A549 (cell line): ENCODE data around the gene CTCF. TPM values are rescaled to one million over a fixed set of nuclear protein-coding genes. Genes with fewer than 3 reads are reported as not detected.

Experiments used
- ATAC-seq, 2 experiments: fragments of 200-7000 bp in 1 of 2; fragments of >200 bp in 1 of 2; cut with Nextera tagmentation in 1 of 2; cut with Tn5 transposase in 1 of 2; 3 replicates each; pipeline versions ENCODE4 v1.8.0 to v1.9.1; 2018 to 2020; ENCODE audit warnings: mild to moderate bottlenecking in 1 of 2, moderate library complexity in 1 of 2
- CTCF ChIA-PET: fragments of 300-600 bp; sonication (Branson Sonifier 250); formaldehyde crosslinking; extraction: SDS; loops from one replicate; lab custom pipeline; 2021; ENCODE audit warnings: antibody characterized with exemption, inconsistent platforms; lab: Yijun Ruan, JAX
- POLR2A ChIA-PET: fragments of 350-600 bp; formaldehyde crosslinking; extraction: SDS; loops from one replicate; lab custom pipeline; 2021; ENCODE audit warnings: antibody characterized with exemption, inconsistent platforms; lab: Yijun Ruan, JAX
- DNase-seq, 2 experiments: peaks; one replicate each; pipeline versions ENCODE4 v3.0.0 to v3.0.0-alpha.2; 2011 to 2016; ENCODE audit warnings: low read depth in 1 of 2, low spot score in 1 of 2
- FAIRE-seq: peaks from 2 replicates; lab custom pipeline; 2011; peaks lifted over from hg19 to GRCh38; lab: Jason Lieb, UNC
- H3K27ac ChIP-seq, 2 experiments: fragments of >200 bp; sonication (Bioruptor Twin); formaldehyde crosslinking; 3 replicates each; pipeline ENCODE4 v1.5.1; 2016 to 2017
- H3K4me1 ChIP-seq: fragments of >200 bp; sonication (Bioruptor Twin); formaldehyde crosslinking; 3 replicates; pipeline ENCODE4 v1.6.1; 2016
- H3K4me2 ChIP-seq: fragments of >200 bp; sonication (Bioruptor Twin); formaldehyde crosslinking; 3 replicates; pipeline ENCODE4 v1.6.1; 2016
- H3K4me3 ChIP-seq: fragments of >200 bp; sonication (Bioruptor Twin); formaldehyde crosslinking; 3 replicates; pipeline ENCODE4 v1.5.1; 2016
- H3K9me3 ChIP-seq: fragments of >200 bp; sonication (Bioruptor Twin); formaldehyde crosslinking; 3 replicates; pipeline ENCODE4 v1.6.1; 2016
- CBX2 ChIP-seq: fragments of 200-600 bp; sonication (generic); IDR thresholded peaks from 2 replicates; pipeline ENCODE4 v1.6.1; 2016; ENCODE audit warnings: low read depth, mild to moderate bottlenecking, borderline replicate concordance
- CEBPB ChIP-seq, 2 experiments: fragments of >200 bp in 1 of 2; sonication (Bioruptor Twin) in 1 of 2; formaldehyde crosslinking in 1 of 2; IDR thresholded peaks; 2 replicates each; pipeline ENCODE4 v1.6.1; 2012 to 2016
- CHD2 ChIP-seq: fragments of 150-350 bp; IDR thresholded peaks from 2 replicates; pipeline ENCODE4 v1.6.1; 2014; ENCODE audit warnings: low read length; ENCODE audit not compliant: partially characterized antibody
- CHD4 ChIP-seq: fragments of 200-600 bp; sonication (generic); IDR thresholded peaks from 2 replicates; pipeline ENCODE4 v1.6.1; 2016; ENCODE audit warnings: antibody characterized with exemption, mild to moderate bottlenecking, borderline replicate concordance
- EHMT2 ChIP-seq: fragments of 200-600 bp; sonication (generic); IDR thresholded peaks from 2 replicates; pipeline ENCODE4 v1.6.1; 2016; ENCODE audit warnings: antibody characterized with exemption, low read depth, mild to moderate bottlenecking, moderate library complexity
- ESRRA ChIP-seq: fragments of 150-350 bp; IDR thresholded peaks from 2 replicates; pipeline ENCODE4 v1.6.1; 2014; ENCODE audit warnings: mild to moderate bottlenecking, low read length, borderline replicate concordance
- FOSB ChIP-seq: fragments of 250-450 bp; sonication (Bioruptor Pico); IDR thresholded peaks from 2 replicates; pipeline ENCODE4 v1.5.0; 2020; ENCODE audit warnings: mild to moderate bottlenecking, moderate library complexity
- HEYL ChIP-seq: fragments of 250-450 bp; sonication (Bioruptor Pico); IDR thresholded peaks from 2 replicates; pipeline ENCODE4 v1.8.0; 2021; ENCODE audit warnings: mild to moderate bottlenecking, moderate library complexity
- JUN ChIP-seq, 2 experiments: fragments of >200 bp; sonication (Bioruptor Twin); formaldehyde crosslinking; IDR thresholded peaks; 2 replicates in 1 of 2; 3 replicates in 1 of 2; pipeline ENCODE4 v1.6.1; 2016 to 2017
- MAZ ChIP-seq: fragments of 150-350 bp; IDR thresholded peaks from 2 replicates; pipeline ENCODE4 v1.6.1; 2014; ENCODE audit warnings: antibody characterized with exemption, low read depth, low read length, borderline replicate concordance
- NFE2L2 ChIP-seq: fragments of 150-350 bp; conservative IDR thresholded peaks from 2 replicates; pipeline ENCODE4 v1.6.1; 2014; ENCODE audit warnings: low read length
- PHF8 ChIP-seq: fragments of 200-600 bp; sonication (generic); IDR thresholded peaks from 2 replicates; pipeline ENCODE4 v1.6.1; 2016; ENCODE audit warnings: low read depth, mild to moderate bottlenecking, antibody characterized with exemption, moderate library complexity, borderline replicate concordance
- RAD21 ChIP-seq, 2 experiments: fragments of >200 bp in 1 of 2; sonication (Bioruptor Twin) in 1 of 2; formaldehyde crosslinking in 1 of 2; IDR thresholded peaks in 1 of 2; conservative IDR thresholded peaks in 1 of 2; 2 replicates in 1 of 2; 3 replicates in 1 of 2; pipeline ENCODE4 v1.6.1; 2012 to 2018; ENCODE audit warnings: inconsistent platforms in 1 of 2
- RCOR1 ChIP-seq: fragments of 150-350 bp; IDR thresholded peaks from 2 replicates; pipeline ENCODE4 v1.6.1; 2014; ENCODE audit warnings: antibody characterized with exemption, low read length, low read depth
- RFX5 ChIP-seq: fragments of 450-650 bp; IDR thresholded peaks from 2 replicates; pipeline ENCODE4 v1.7.1; 2014; ENCODE audit warnings: antibody characterized with exemption, mild to moderate bottlenecking, moderate library complexity
- RNF2 ChIP-seq: fragments of 200-600 bp; sonication (generic); IDR thresholded peaks from 2 replicates; pipeline ENCODE4 v1.6.1; 2016; ENCODE audit warnings: low read depth, mild to moderate bottlenecking, antibody characterized with exemption, moderate library complexity, borderline replicate concordance
- SREBF2 ChIP-seq: fragments of 450-650 bp; IDR thresholded peaks from 2 replicates; pipeline ENCODE4 v1.6.1; 2014; ENCODE audit warnings: mild to moderate bottlenecking, moderate library complexity
- TFCP2L1 ChIP-seq: fragments of 250-450 bp; sonication (Bioruptor Pico); IDR thresholded peaks from 2 replicates; pipeline ENCODE4 v1.5.0; 2021; ENCODE audit warnings: mild to moderate bottlenecking
- USF2 ChIP-seq: fragments of 450-650 bp; IDR thresholded peaks from 2 replicates; pipeline ENCODE4 v1.6.1; 2014; ENCODE audit warnings: antibody characterized with exemption
- ZC3H11A ChIP-seq: fragments of 450-650 bp; IDR thresholded peaks from 2 replicates; pipeline ENCODE4 v1.6.1; 2014; ENCODE audit warnings: antibody characterized with exemption, mild to moderate bottlenecking
- ZNF302 ChIP-seq: fragments of 250-450 bp; sonication (Bioruptor Pico); IDR thresholded peaks from 2 replicates; pipeline ENCODE4 v1.9.0; 2021; ENCODE audit warnings: inconsistent platforms, mild to moderate bottlenecking, moderate library complexity
- WGBS: methylation state at CpG from one replicate; pipeline ENCODE4 v1.1.6; 2017; ENCODE audit errors: missing lambda C conversion rate; 5-methylcytosine and 5-hydroxymethylcytosine counted together
- polyA plus RNA-seq, 4 experiments: library from polyadenylated mRNA; depleted of rRNA in 3 of 4; stranded (reverse); fragments of >200 nt; fragmentation: RNase III in 1 of 4; extraction: RNeasy Plus Mini Kit Qiagen cat#74134 plus additional on column Dnase treatment in 1 of 4; gene quantifications; 2 replicates in 3 of 4; 3 replicates in 1 of 4; pipeline ENCODE4 v1.2.3, GENCODE V29; 2011 to 2017
- TF ChIP-seq, protein P1 (sequence below): IDR thresholded peaks from 2 replicates; pipeline ENCODE4 v1.6.1; 2012; ENCODE audit warnings: low read depth, borderline replicate concordance
- TF ChIP-seq, protein P2 (sequence below): fragments of >200 bp; sonication (Bioruptor Twin); formaldehyde crosslinking; IDR thresholded peaks from 2 replicates; pipeline ENCODE4 v1.6.1; 2016
- TF ChIP-seq, protein P3 (sequence below): fragments of 150-350 bp; IDR thresholded peaks from 2 replicates; pipeline ENCODE4 v1.6.1; 2014; ENCODE audit warnings: low read depth, mild to moderate bottlenecking, low read length

CTCF gene
- polyA plus RNA-seq, 2 of the 4 experiments (the other 2 are of a cell fraction): 42.5 to 58.4 TPM

GRCh38 chr16:67606632-67607031 lies 44.3 kb downstream of the CTCF start (continued):
- TF ChIP-seq HEYL: no peak
- TF ChIP-seq CBX2: no peak
- TF ChIP-seq NFE2L2: no peak
- TF ChIP-seq FOSB (CRISPR knock-in tag): no peak
- no peak for TF ChIP-seq MAZ
- TF ChIP-seq USF2: no peak
- TF ChIP-seq, protein P1, sequence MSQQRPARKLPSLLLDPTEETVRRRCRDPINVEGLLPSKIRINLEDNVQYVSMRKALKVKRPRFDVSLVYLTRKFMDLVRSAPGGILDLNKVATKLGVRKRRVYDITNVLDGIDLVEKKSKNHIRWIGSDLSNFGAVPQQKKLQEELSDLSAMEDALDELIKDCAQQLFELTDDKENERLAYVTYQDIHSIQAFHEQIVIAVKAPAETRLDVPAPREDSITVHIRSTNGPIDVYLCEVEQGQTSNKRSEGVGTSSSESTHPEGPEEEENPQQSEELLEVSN: no peak
- no peak for TF ChIP-seq RNF2
- TF ChIP-seq SREBF2: no peak

GRCh38 chr16:67608364-67608763 lies 46.0 kb downstream of the CTCF start:
- WGBS: 89% methylated on average over 3 of the region's 3 CpGs
- H3K27ac ChIP-seq: no peak overlapping the region
- TF ChIP-seq CHD4 (no peak), ZC3H11A (no peak), CHD2 (no peak), RNF2 (no peak), RCOR1 (no peak)

GRCh38 chr16:67613808-67614207 lies 51.5 kb downstream of the CTCF start:
- WGBS: 91% methylated on average over 10 of the region's 10 CpGs
- H3K4me1 ChIP-seq: no peaks in the 10 kb centered on the region
- ChIA-PET POLR2A (no interaction called here), CTCF (interaction anchor here (0.8 to 4.0 kb wide), 6 partner anchors 13 to 93 kb away, joined by 3 to 14 read pairs (median 6); partner anchors contain the start of gene CTCF)
- ATAC-seq (peak in 1 of 2 experiments; percentile 56; a peak in 3 of 6 replicates), FAIRE-seq (no peak), DNase-seq (peak in 1 of 2 experiments; percentile 46)
- H3K4me3 ChIP-seq: no peak overlapping the region
- TF ChIP-seq PHF8: no peak
- no peak for TF ChIP-seq CEBPB (IDR thresholded peaks at IDR 0.05)
- no peak overlapping the region for H3K4me2 ChIP-seq
- no peaks in the 10 kb centered on the region for H3K9me3 ChIP-seq
- no peak overlapping the region for H3K27ac ChIP-seq

More at GRCh38 chr16:67608364-67608763, 46.0 kb downstream of the CTCF start:
- Histone ChIP-seq H3K4me3 (no peak overlapping the region), H3K4me2 (no peak overlapping the region), H3K4me1 (no peaks in the 10 kb centered on the region), H3K9me3 (no peaks in the 10 kb centered on the region)
- FAIRE-seq (no peak), DNase-seq (no peak), ATAC-seq (no peak)
- ChIA-PET POLR2A (no interaction called here), CTCF (interaction anchor here (1.4 kb wide), 1 partner anchor 10 kb away, joined by 5 read pairs; no protein-coding TSS in a partner anchor)

DNA sequence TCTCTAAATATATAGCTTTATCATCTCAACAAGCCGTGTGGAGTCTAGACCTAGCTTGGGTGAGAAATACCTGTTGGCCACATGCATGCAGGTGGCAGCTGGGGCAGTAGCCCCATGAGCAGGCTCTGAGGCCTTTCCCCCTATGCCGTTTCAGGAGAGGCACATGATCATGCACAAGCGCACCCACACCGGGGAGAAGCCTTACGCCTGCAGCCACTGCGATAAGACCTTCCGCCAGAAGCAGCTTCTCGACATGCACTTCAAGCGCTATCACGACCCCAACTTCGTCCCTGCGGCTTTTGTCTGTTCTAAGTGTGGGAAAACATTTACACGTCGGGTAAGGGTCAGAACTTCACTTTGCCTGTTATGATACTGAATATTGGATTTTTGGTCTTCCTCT lies 65.9 kb downstream of the CTCF start:
- CTCF ChIA-PET: interaction anchor here (0.8 to 1.5 kb wide), 2 partner anchors 65 to 132 kb away, joined by 3 to 6 read pairs; no protein-coding TSS in a partner anchor
- WGBS: 95% methylated on average over 14 of the region's 14 CpGs
- POLR2A ChIA-PET: no interaction called here
- TF ChIP-seq RCOR1 (no peak), RAD21 (conservative IDR thresholded peaks at IDR 0.05 in 1 of 2, IDR thresholded peaks at IDR 0.05 in 1 of 2) (no peak), JUN (IDR thresholded peaks at IDR 0.05) (no peak), MAZ (no peak), EHMT2 (no peak), PHF8 (no peak), RFX5 (no peak), ESRRA (no peak), TFCP2L1 (CRISPR knock-in tag) (no peak), CEBPB (IDR thresholded peaks at IDR 0.05) (no peak), ZNF302 (CRISPR knock-in tag) (no peak)
- TF ChIP-seq, protein P2, sequence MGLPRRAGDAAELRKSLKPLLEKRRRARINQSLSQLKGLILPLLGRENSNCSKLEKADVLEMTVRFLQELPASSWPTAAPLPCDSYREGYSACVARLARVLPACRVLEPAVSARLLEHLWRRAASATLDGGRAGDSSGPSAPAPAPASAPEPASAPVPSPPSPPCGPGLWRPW: no peak
- TF ChIP-seq, protein P3, sequence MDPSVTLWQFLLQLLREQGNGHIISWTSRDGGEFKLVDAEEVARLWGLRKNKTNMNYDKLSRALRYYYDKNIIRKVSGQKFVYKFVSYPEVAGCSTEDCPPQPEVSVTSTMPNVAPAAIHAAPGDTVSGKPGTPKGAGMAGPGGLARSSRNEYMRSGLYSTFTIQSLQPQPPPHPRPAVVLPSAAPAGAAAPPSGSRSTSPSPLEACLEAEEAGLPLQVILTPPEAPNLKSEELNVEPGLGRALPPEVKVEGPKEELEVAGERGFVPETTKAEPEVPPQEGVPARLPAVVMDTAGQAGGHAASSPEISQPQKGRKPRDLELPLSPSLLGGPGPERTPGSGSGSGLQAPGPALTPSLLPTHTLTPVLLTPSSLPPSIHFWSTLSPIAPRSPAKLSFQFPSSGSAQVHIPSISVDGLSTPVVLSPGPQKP: no peak
- no peaks in the 10 kb centered on the region for H3K9me3 ChIP-seq
- H3K4me1 ChIP-seq: no peaks in the 10 kb centered on the region
- H3K27ac ChIP-seq: no peak overlapping the region
- FAIRE-seq: no peak
- no peak overlapping the region for H3K4me2 ChIP-seq
- no peak for DNase-seq
- no peak overlapping the region for H3K4me3 ChIP-seq
- ATAC-seq: no peak
